GM06990 (cell line): Measurements from ENCODE around the gene MUC22.
"Not testable (repeated sequence)": the region's sequence is repeated elsewhere in the genome, so short reads cannot be mapped to it uniquely, and the experiment has no call there.

Experiments
- DNase-seq: peaks from one replicate; pipeline ENCODE4 v3.0.0-alpha.2; 2011; ENCODE audit not compliant: insufficient read length; ENCODE audit errors: extremely low read depth
- H3K27me3 ChIP-seq: replicated peaks from 2 replicates; pipeline ENCODE4 v1.6.0; 2011; ENCODE audit warnings: low read length; ENCODE audit not compliant: control insufficient read depth, insufficient read depth
- H3K36me3 ChIP-seq: 2 replicates; pipeline ENCODE4 v1.5.1; 2011; ENCODE audit warnings: low read length; ENCODE audit not compliant: control insufficient read depth, insufficient read depth
- H3K4me3 ChIP-seq: replicated peaks from 2 replicates; pipeline ENCODE4 v1.5.1; 2011; ENCODE audit warnings: low read depth, mild to moderate bottlenecking, control low read depth, low read length
- TF ChIP-seq, protein P1 (sequence below): IDR thresholded peaks from 2 replicates; pipeline ENCODE4 v1.5.1; 2011; ENCODE audit warnings: low read length, control low read depth, mild to moderate bottlenecking, inconsistent platforms; ENCODE audit not compliant: insufficient read depth, poor library complexity, severe bottlenecking

MUC22 gene

DNA sequence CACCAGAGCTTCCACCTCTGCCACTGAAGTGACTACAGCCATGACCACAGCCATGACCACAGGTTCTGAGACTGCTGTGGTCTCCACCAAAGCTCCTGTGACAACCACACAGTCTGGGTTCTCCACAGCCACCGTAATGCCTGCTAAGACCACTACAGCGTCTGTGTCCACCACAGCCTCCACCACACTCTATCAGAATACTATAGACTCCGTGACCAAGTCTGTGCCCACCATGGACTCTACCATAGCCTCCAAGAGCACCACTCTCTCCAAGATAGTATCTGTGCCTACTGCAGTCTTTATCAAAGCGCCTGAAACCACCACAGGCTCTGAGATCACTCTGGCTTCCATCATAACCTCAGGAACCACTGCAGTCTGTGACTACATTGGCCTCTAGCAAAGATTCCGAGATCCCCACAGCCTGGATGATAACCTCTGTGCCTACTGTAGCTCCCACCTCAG, 45.1 kb upstream of the MUC22 start:
- Histone ChIP-seq H3K36me3 (no peaks in the 10 kb centered on the region), H3K4me3 (no peak overlapping the region), H3K27me3 (no peaks in the 10 kb centered on the region)
- no peak for DNase-seq
- TF ChIP-seq, protein P1, sequence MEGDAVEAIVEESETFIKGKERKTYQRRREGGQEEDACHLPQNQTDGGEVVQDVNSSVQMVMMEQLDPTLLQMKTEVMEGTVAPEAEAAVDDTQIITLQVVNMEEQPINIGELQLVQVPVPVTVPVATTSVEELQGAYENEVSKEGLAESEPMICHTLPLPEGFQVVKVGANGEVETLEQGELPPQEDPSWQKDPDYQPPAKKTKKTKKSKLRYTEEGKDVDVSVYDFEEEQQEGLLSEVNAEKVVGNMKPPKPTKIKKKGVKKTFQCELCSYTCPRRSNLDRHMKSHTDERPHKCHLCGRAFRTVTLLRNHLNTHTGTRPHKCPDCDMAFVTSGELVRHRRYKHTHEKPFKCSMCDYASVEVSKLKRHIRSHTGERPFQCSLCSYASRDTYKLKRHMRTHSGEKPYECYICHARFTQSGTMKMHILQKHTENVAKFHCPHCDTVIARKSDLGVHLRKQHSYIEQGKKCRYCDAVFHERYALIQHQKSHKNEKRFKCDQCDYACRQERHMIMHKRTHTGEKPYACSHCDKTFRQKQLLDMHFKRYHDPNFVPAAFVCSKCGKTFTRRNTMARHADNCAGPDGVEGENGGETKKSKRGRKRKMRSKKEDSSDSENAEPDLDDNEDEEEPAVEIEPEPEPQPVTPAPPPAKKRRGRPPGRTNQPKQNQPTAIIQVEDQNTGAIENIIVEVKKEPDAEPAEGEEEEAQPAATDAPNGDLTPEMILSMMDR: no peak

DNA sequence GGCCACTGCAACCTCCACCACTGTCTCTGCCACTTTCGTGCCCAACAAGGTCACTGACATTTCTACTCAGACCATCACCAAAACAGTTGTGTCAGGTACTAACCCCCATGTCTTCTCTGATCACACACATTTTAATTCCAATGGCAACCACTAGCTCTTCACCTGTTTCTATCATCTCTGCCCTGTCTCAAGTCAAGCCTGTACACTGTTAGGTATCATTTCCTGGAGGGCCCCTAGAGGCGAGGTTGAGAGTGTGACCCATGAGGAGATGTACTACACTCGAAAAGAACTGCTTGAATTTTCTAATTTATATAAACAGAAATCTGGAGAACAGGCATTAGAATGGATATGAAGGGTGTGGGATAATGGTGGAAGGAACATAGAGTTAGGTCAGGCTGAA, 44.1 kb upstream of the MUC22 start:
- Histone ChIP-seq H3K27me3 (no peaks in the 10 kb centered on the region), H3K4me3 (no peak overlapping the region), H3K36me3 (no peaks in the 10 kb centered on the region)
- no peak for DNase-seq
- TF ChIP-seq, protein P1: peak; percentile 34

DNA sequence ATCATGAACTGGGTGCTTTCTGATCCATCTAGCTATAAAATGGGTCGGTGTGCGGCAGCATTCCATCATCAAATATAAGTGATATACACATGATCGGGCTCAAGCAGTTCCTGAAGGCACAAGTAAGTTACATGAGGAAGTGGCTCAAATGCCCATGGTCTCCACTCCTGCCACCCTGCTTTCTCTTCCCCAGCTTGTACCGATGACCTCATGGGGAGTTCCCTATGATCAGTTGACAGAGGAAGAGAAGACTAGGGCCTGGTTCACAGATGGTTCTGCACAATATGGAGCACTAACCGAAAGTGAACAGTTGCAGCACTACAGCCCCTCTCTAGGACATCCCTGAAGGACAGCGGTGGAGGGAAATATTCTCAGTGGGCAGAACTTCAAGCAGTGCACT, 41.1 kb upstream of the MUC22 start:
- not testable (repeated sequence) for DNase-seq, H3K27me3 ChIP-seq, H3K36me3 ChIP-seq, H3K4me3 ChIP-seq

DNA sequence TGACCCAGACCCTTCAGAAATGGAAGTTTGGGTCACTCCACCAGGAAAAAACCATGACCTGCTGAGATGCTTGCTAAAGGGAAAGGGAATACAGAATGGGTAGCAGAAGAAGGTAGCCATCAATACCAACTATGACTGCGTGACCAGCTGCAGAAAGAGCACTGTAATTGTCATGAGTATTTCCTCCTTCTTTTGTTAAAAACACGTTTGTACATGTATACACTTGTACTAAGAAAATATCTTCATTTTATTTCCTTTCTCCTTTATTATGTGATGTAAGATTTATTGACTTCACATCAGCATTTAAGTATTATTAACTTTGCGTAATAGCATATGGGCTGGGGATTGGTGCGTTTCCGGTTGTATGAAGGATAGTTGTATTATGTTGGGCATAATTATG, 39.3 kb upstream of the MUC22 start:
- TF ChIP-seq, protein P1: no peak
- no peak for DNase-seq
- H3K4me3 ChIP-seq: no peak overlapping the region
- no peaks in the 10 kb centered on the region for H3K27me3 ChIP-seq
- no peaks in the 10 kb centered on the region for H3K36me3 ChIP-seq

DNA sequence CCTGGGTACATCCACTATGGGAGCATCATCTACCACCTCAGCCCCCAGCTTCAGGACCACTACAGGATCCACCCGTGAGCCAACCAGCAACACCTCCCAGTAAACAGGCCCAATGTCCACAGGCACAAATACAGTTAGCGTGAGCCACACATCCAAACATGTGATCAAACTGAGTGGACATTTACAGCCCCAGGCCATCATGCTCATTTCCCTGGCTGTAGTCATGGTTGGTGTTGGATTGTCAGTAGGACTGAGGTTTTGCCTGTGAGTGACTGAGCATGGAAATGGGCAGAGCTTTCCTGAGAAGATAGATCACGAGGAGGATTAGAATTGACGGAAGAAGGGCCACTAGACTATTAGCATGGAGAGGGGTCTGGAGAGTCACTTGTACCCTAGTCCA, 37.5 kb upstream of the MUC22 start:
- Histone ChIP-seq H3K27me3 (no peaks in the 10 kb centered on the region), H3K36me3 (no peaks in the 10 kb centered on the region), H3K4me3 (no peak overlapping the region)
- TF ChIP-seq, protein P1: no peak
- DNase-seq: no peak

DNA sequence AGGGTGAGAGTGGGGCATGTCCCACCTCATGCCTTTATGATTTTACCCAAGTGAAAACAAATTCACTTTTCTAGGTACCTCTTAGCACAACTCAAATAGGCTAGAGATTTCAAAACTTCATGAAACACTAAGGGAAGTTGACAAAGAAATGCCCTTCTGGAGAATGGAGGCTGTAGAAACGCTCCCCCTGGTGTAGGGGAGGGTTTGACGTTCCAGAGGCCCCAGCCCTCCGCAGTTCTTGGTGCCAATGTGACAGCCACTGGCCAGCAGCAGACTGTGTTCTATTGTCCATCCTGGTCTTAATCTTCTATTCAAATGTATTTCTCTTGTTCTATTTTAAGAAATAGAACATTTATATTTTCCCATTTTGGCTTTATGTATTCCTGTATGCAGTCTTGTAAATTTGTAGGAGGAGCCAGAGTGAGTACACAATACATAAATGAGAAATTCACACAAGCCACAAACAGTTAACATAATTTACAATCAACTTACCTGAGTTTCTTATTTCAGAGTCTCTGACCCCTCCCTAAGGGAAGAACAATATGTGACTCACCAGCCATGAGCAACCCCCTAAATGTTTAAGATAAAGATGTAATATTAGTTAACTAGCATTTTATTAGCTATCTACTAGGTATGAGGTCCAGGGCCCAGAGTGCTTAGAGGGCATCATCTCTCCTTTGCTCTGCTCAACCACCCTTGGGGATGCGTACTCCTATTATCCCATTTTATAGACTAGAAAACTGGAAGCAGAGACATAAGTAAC, 35.6 kb upstream of the MUC22 start:
- DNase-seq: no peak
- H3K4me3 ChIP-seq: no peak overlapping the region
- H3K36me3 ChIP-seq: no peaks in the 10 kb centered on the region
- H3K27me3 ChIP-seq: no peaks in the 10 kb centered on the region
- TF ChIP-seq, protein P1: no peak
